Nephron (organoid): Measurements from ENCODE around the gene RAPGEFL1.
"Not testable (repeated sequence)": the region's sequence is repeated elsewhere in the genome, so short reads cannot be mapped to it uniquely, and the experiment has no call there.

ENCODE experiments used
- H3K27ac Mint-ChIP-seq, 3 experiments: 2 replicates each; pipeline ENCODE4 v1.8.0; 2020; ENCODE audit warnings: mixed read lengths in 3 of 3, mild to moderate bottlenecking in 2 of 3, moderate library complexity in 1 of 3
- H3K27me3 Mint-ChIP-seq: 2 replicates; pipeline ENCODE4 v1.8.0; 2021; ENCODE audit warnings: low read depth, mild to moderate bottlenecking, moderate library complexity, mixed read lengths
- H3K36me3 Mint-ChIP-seq: 2 replicates; pipeline ENCODE4 v1.8.0; 2020; ENCODE audit warnings: low read depth, mixed read lengths
- H3K4me1 Mint-ChIP-seq: 2 replicates; pipeline ENCODE4 v1.8.0; 2020; ENCODE audit warnings: mixed read lengths
- H3K4me3 Mint-ChIP-seq, 3 experiments: 2 replicates each; pipeline ENCODE4 v1.8.0; 2020; ENCODE audit warnings: mild to moderate bottlenecking in 3 of 3, mixed read lengths in 3 of 3, moderate library complexity in 2 of 3
- H3K9me3 Mint-ChIP-seq: 2 replicates; pipeline ENCODE4 v1.8.0; 2020; ENCODE audit warnings: mixed read lengths
- CTCF ChIP-seq, 3 experiments: fragments of 200-600 bp; sonication (generic); IDR thresholded peaks; one replicate each; pipeline ENCODE4 v1.5.0; 2021; ENCODE audit warnings: antibody characterized with exemption in 3 of 3; ENCODE audit not compliant: unreplicated experiment in 3 of 3

RAPGEFL1 gene

GRCh38 chr17:40219594-40220338 lies 42.5 kb downstream of the RAPGEFL1 start:
- Mint-ChIP-seq H3K27me3 (no peaks in the 10 kb centered on the region), H3K9me3 (no peaks in the 10 kb centered on the region), H3K4me3 (peak overlapping the region; percentile 94 to 95 (median 95)), H3K36me3 (peaks cover 8% of the 10 kb centered on the region), H3K27ac (peak overlapping the region; percentile 95 to 97 (median 97)), H3K4me1 (peaks cover 16% of the 10 kb centered on the region)
- no peak for TF ChIP-seq CTCF (IDR thresholded peaks at IDR 0.05; ENCODE audit: unreplicated experiment in 3 of 3)

GRCh38 chr17:40224718-40225550 lies 47.7 kb downstream of the RAPGEFL1 start:
- H3K36me3 Mint-ChIP-seq = peaks cover 22% of the 10 kb centered on the region
- H3K27ac Mint-ChIP-seq = peak overlapping the region; percentile 21 to 56 (median 50)
- H3K4me1 Mint-ChIP-seq = peaks cover 20% of the 10 kb centered on the region
- peak overlapping the region in 1 of 3 experiments; percentile 50 for H3K4me3 Mint-ChIP-seq
- H3K27me3 Mint-ChIP-seq = no peaks in the 10 kb centered on the region
- H3K9me3 Mint-ChIP-seq = no peaks in the 10 kb centered on the region
- TF ChIP-seq CTCF (IDR thresholded peaks at IDR 0.05; ENCODE audit: unreplicated experiment in 3 of 3) = no peak

- not testable (repeated sequence) for H3K9me3 Mint-ChIP-seq, H3K27ac Mint-ChIP-seq, H3K4me3 Mint-ChIP-seq, H3K27me3 Mint-ChIP-seq
- H3K4me1 Mint-ChIP-seq = peaks cover 25% of the 10 kb centered on the region
- peaks cover 32% of the 10 kb centered on the region for H3K36me3 Mint-ChIP-seq
Measured at GRCh38 chr17:40229146-40229545, 51.9 kb downstream of the RAPGEFL1 start.

- peaks cover 34% of the 10 kb centered on the region for H3K36me3 Mint-ChIP-seq
- TF ChIP-seq CTCF (IDR thresholded peaks at IDR 0.05; ENCODE audit: unreplicated experiment in 3 of 3) = no peak
- H3K9me3 Mint-ChIP-seq = no peaks in the 10 kb centered on the region
- peaks cover 16% of the 10 kb centered on the region for H3K4me1 Mint-ChIP-seq
- no peak overlapping the region for H3K4me3 Mint-ChIP-seq
- no peaks in the 10 kb centered on the region for H3K27me3 Mint-ChIP-seq
- H3K27ac Mint-ChIP-seq = peak overlapping the region in 1 of 3 experiments; percentile 13
Measured at GRCh38 chr17:40230670-40231069, 53.4 kb downstream of the RAPGEFL1 start.

GRCh38 chr17:40231928-40232327 lies 54.7 kb downstream of the RAPGEFL1 start:
- not testable (repeated sequence) for H3K27me3 Mint-ChIP-seq, H3K9me3 Mint-ChIP-seq, H3K4me3 Mint-ChIP-seq, H3K27ac Mint-ChIP-seq
- H3K4me1 Mint-ChIP-seq = peaks cover 16% of the 10 kb centered on the region
- H3K36me3 Mint-ChIP-seq = peaks cover 36% of the 10 kb centered on the region

GRCh38 chr17:40241252-40241834 lies 64.1 kb downstream of the RAPGEFL1 start:
- peak overlapping the region in 1 of 3 experiments; percentile 33 for H3K27ac Mint-ChIP-seq
- no peak for TF ChIP-seq CTCF (IDR thresholded peaks at IDR 0.05; ENCODE audit: unreplicated experiment in 3 of 3)
- no peak overlapping the region for H3K4me3 Mint-ChIP-seq
- H3K9me3 Mint-ChIP-seq = no peaks in the 10 kb centered on the region
- H3K36me3 Mint-ChIP-seq = peaks cover 13% of the 10 kb centered on the region
- H3K4me1 Mint-ChIP-seq = peaks cover 12% of the 10 kb centered on the region
- no peaks in the 10 kb centered on the region for H3K27me3 Mint-ChIP-seq
